SKM-1 treated with dmso at 0.1 percent for 144 hours (cell line): ENCODE data around the gene ANKS3.

Experiments
- DNase-seq: peaks from one replicate; lab custom pipeline; 2025; ENCODE audit not compliant: unreplicated experiment; lab: John Stamatoyannopoulos, UW

ANKS3 gene

DNA sequence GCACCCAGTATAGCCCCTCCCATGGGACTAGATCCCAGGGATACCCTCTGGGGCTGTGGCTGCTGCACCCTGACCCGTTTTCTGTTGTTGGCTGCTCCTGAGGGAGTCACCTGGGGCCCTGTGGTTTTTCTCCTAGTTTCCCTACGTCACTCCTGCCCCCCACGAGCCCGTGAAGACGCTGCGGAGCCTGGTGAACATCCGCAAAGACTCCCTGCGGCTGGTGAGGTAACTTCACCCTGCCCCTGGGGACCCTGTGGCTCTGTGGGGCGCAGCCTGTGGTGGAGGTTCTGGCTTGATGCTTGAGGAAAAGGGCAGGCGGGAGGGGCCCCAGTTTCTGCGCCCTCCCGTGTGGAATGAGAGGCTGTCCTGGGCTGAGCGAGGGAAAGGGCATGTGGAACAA is 82.2 kb downstream of the ANKS3 start:
- no peak for DNase-seq

DNA sequence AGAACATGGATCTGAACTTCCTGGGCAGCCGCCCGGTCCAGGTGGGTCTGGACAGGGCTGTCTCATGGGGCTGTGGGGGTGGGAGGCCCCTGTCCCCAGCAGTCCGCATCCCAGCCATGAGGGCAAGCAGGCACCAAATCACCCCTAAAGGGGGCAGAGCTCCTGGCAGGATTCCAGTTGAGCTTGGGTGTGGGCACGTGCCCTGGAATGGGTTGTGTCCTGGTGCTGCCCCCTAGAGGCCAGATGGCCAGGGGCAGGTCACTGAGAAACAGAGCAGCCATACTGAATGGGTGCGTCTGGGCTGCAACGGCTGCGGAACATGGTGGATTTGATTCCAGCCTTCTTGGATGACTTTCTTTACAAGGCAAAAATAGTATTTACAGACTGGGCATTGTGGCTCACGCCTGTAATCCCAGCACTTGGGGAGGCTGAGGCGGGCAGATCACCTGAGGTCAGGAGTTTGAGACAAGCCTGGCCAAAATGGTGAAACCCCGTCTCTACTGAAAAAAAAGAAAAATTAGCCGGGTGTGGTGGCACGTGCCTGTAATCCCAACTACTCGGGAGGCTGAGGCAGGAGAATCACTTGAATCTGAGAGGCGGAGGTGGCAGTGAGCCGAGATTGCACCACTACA is 83.5 kb downstream of the ANKS3 start:
- DNase-seq, result peak; percentile 46

DNA sequence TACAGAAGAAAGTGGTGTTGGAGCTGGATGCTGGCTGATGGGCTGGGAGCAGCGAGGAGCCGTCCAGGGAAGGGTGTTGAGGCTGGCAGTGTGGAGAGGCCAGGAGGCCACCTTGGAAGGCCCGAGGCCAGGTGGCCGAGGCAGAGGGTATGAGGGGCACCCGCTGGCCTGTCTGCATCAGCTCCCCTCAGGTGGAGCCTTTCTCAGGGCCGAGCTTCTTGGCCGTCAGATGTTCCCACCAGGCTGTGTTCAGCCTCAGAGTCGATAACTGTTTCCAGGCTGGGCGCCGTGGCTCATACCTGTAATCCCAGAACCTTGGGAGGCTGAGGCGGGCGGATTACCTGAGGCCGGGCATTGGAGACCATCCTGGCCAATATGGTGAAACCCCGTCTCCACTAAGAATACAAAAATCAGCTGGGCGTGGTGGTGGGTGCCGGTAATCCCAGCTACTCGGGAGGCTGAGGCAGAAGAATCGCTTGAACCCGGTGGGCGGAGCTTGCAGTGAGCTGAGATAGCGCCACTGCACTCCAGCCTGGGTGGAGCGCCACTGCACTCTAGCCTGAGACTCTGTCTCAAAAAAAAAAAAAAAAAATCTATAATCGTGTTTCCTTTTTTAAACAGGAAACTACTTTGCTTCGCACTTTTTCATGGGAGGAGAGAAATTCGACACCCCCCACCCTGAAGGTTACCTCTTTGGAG is 84.2 kb downstream of the ANKS3 start:
- DNase-seq, result no peak

DNA sequence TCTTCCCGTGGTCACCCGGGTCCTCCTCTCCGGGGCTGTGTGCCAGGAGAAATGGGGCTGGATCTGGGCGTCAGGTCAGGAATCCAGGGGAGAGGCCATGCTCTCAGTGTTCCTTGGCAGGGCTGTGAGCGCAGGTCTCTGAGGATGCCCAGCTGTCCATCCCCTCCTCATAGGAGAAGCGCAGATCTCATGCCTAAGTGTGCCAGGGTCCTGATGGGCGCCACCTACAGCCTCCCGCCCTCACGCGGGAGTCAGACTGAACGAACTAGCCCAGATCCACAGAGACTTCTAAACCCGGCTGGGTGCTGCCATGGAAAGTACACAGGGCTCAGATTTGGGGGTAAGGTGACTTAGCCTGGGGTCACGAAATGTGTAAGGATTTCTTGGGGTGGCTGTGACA is 85.2 kb downstream of the ANKS3 start:
- DNase-seq, result no peak

DNA sequence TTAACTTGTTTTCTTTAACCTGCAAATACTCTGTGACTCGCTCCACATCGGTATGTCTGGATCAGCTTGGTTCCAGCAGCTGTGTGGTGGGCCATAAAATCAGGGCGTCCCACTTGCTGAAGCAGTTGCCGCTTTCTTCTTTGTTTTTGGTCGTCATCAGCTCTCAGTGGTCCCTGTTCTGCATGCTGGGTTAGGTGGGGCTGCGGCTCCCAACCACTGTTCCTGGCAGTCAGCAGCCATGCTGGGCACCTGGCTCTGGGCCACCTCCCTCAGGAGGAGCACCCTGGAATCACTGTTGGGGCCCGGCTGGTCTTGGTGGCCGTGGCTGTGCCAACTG is 86.5 kb downstream of the ANKS3 start:
- DNase-seq, result no peak

DNA sequence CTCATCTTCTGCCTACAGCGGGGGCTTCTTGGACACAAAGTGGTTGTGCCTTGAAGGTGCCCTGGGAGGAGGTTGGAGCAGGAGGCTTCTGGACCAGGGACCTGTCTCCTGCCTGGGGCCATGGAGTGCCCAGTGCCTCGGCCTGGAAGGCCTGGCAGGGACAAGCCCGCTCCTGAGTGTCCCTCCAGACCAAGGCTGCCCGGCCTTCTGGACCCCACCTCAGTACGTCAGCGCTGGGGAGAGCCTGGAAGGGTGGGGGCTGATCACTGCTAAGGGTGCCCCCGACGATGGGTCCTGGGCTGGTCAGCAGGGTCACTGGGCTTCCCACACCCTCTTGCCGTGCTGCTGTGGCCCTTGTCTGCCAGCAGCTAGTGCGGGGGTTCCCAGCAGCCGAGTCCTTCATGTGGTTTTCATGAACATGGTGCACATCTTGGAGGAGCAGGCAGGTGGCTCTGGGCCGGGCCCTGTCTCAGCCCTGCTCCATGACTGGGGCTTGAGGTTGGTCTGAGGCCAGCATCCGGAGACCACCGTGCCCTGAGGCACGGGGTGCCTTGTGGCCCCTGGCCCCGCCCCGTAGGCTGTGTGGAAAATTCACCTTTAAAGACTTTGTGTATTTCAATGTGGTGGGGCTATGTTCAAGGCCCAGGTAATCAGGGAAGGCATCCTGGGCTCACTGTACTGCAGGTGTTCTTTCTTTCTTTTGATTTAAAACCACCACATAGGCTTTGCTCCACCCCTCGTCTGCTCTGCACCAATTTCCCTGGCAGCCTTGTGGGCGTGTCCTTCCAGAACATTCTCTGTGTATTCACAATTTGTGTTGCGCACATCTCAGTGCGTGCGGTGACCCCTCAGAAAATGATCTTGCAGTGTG is 87.1 kb downstream of the ANKS3 start:
- DNase-seq, result no peak
